MM.1S (cell line): ENCODE data around the gene KCNIP4.

Source experiments
- CTCF ChIP-seq: fragments of 300-600 bp; sonication (generic); IDR thresholded peaks from 2 replicates; pipeline ENCODE4 v1.5.1; 2016; ENCODE audit warnings: antibody characterized with exemption, low read length, mixed read lengths
- EZH2phosphoT487 ChIP-seq: fragments of 300-600 bp; sonication (generic); IDR thresholded peaks from 2 replicates; pipeline ENCODE4 v1.6.1; 2018; ENCODE audit warnings: antibody characterized with exemption, low read length

- TF ChIP-seq CTCF (no peak), EZH2phosphoT487 (no peak)
Measured at GRCh38 chr4:21901281-21901680, 47.3 kb downstream of the KCNIP4 start.
